ENCODE measurements around the gene ATF3. TPM values are rescaled to one million over a fixed set of nuclear protein-coding genes. Genes with fewer than 3 reads are reported as not detected.

Gene ATF3
- polyA plus RNA-seq, 1 donor, result 83.1 TPM

Other genes starting within 250 kb of the ATF3 start
- gene PACC1, start 193.9 kb upstream of the ATF3 start, polyA plus RNA-seq (ENCODE audit: insufficient read length), result 6.1 TPM
- 70.2 TPM for gene NENF, start 175.8 kb upstream of the ATF3 start, polyA plus RNA-seq (ENCODE audit: insufficient read length)
- 1.3 TPM for gene BATF3, start 91.1 kb downstream of the ATF3 start, polyA plus RNA-seq (ENCODE audit: insufficient read length)
- 31.4 TPM for gene NSL1, start 183.0 kb downstream of the ATF3 start, polyA plus RNA-seq (ENCODE audit: insufficient read length)
- gene TATDN3, start 183.1 kb downstream of the ATF3 start, polyA plus RNA-seq (ENCODE audit: insufficient read length), result 9.8 TPM
- not detected for gene SPATA45, start 238.9 kb downstream of the ATF3 start, polyA plus RNA-seq (ENCODE audit: insufficient read length)
- gene FLVCR1, start 249.5 kb downstream of the ATF3 start, polyA plus RNA-seq (ENCODE audit: insufficient read length), result 7.5 TPM

Data from forelimb muscle (tissue), 1 donor.